K562 (cell line): ENCODE measurements around the gene ASB12. TPM values are rescaled to one million over a fixed set of nuclear protein-coding genes. Genes with fewer than 3 reads are reported as not detected.

Source experiments
- ATAC-seq: fragments of 200-7000 bp; cut with Tn5 transposase; 3 replicates; pipeline ENCODE4 v1.9.1; 2020; ENCODE audit warnings: moderate library complexity
- Bru-seq: library from RNA; stranded (reverse); fragments of 400-500 nt; gene quantifications from one replicate; lab custom pipeline; 2021; lab: Mats Ljungman, UMichigan
- BruChase-seq, 2 experiments: library from RNA; stranded (reverse); fragments of 400-500 nt; gene quantifications; one replicate each; lab custom pipeline; 2021; lab: Mats Ljungman, UMichigan
- BruUV-seq: library from RNA; stranded (reverse); fragments of 400-500 nt; replicated peaks from 2 replicates; lab custom pipeline; 2021; lab: Mats Ljungman, UMichigan
- CTCF ChIA-PET: fragments of 300-600 bp; formaldehyde crosslinking; extraction: SDS; loops from one replicate; lab custom pipeline; 2021; ENCODE audit warnings: low intra/inter-chr PET ratio; lab: Yijun Ruan, JAX
- POLR2A ChIA-PET: fragments of 300-600, 350-650 bp; sonication (Branson Sonifier 250); formaldehyde crosslinking; extraction: SDS; loops from one replicate; lab custom pipeline; 2021; ENCODE audit warnings: antibody characterized with exemption, inconsistent platforms; lab: Yijun Ruan, JAX
- DNase-seq, 4 experiments: peaks; one replicate each; pipeline versions ENCODE4 v3.0.0 to v3.0.0-alpha.2; 2011 to 2018; ENCODE audit warnings: low spot score in 3 of 4, mixed read lengths in 3 of 4; ENCODE audit errors: extremely low read depth in 1 of 4
- FAIRE-seq: peaks from 2 replicates; lab custom pipeline; 2011; peaks lifted over from hg19 to GRCh38; lab: Jason Lieb, UNC
- H2AFZ ChIP-seq: 2 replicates; pipeline ENCODE4 v1.6.0; 2011; ENCODE audit warnings: low read depth, low read length, control low read depth, inconsistent platforms
- H3K27ac ChIP-seq: fragments of 200-600 bp; 3 replicates; pipeline ENCODE4 v1.8.0; 2011; ENCODE audit warnings: low read depth, mild to moderate bottlenecking, control low read depth, inconsistent platforms, low read length, moderate library complexity, mixed read lengths; ENCODE audit errors: extremely low read depth
- H3K27me3 ChIP-seq, 2 experiments: fragments of 300-600 bp in 1 of 2; 2 replicates in 1 of 2; 3 replicates in 1 of 2; pipeline versions ENCODE4 v1.6.0 to v1.8.0; 2011; ENCODE audit warnings: inconsistent platforms in 2 of 2, low read length in 2 of 2, mild to moderate bottlenecking in 1 of 2, mixed read lengths in 1 of 2, moderate library complexity in 1 of 2; ENCODE audit not compliant: control insufficient read depth in 2 of 2, insufficient read depth in 2 of 2
- H3K36me3 ChIP-seq: fragments of 300-600 bp; 3 replicates; pipeline ENCODE4 v1.8.0; 2011; ENCODE audit warnings: mild to moderate bottlenecking, low read length, inconsistent platforms; ENCODE audit not compliant: control insufficient read depth, insufficient read depth
- H3K4me1 ChIP-seq, 2 experiments: fragments of 200-600 bp in 1 of 2; replicated peaks in 1 of 2; 2 replicates in 1 of 2; 3 replicates in 1 of 2; pipeline versions ENCODE4 v1.5.1 to v1.8.0; 2011; ENCODE audit warnings: inconsistent platforms in 2 of 2, low read length in 2 of 2, mild to moderate bottlenecking in 1 of 2, mixed read lengths in 1 of 2, moderate library complexity in 1 of 2; ENCODE audit not compliant: control insufficient read depth in 2 of 2, insufficient read depth in 2 of 2
- H3K4me2 ChIP-seq: 2 replicates; pipeline ENCODE4 v1.6.1; 2011; ENCODE audit warnings: low read length, control low read depth, inconsistent platforms, mixed read lengths; ENCODE audit not compliant: insufficient read depth
- H3K4me3 ChIP-seq: fragments of 200-600 bp; sonication (generic), shearing (Covaris generic); 2 replicates; pipeline ENCODE4 v1.5.1; 2016; ENCODE audit warnings: control low read depth, inconsistent platforms
- H3K79me2 ChIP-seq: fragments of 200-600 bp; 3 replicates; pipeline ENCODE4 v1.8.0; 2011; ENCODE audit warnings: low read length, inconsistent platforms; ENCODE audit not compliant: control insufficient read depth, insufficient read depth
- H3K9ac ChIP-seq, 2 experiments: 2 replicates each; pipeline versions ENCODE4 v1.6.0 to v1.6.1; 2011; ENCODE audit warnings: low read depth in 2 of 2, low read length in 2 of 2, control low read depth in 1 of 2, inconsistent platforms in 1 of 2, mild to moderate bottlenecking in 1 of 2, mixed read lengths in 1 of 2; ENCODE audit not compliant: insufficient read depth in 1 of 2
- H3K9me1 ChIP-seq: one replicate; pipeline ENCODE4 v1.6.0; 2011; ENCODE audit warnings: inconsistent platforms, mild to moderate bottlenecking, low read length, moderate library complexity; ENCODE audit not compliant: control insufficient read depth, insufficient read depth
- H3K9me3 ChIP-seq: replicated peaks from 2 replicates; pipeline ENCODE4 v1.5.1; 2011; ENCODE audit warnings: low read depth, low read length, inconsistent platforms; ENCODE audit not compliant: control insufficient read depth, insufficient read depth
- H4K20me1 ChIP-seq: replicated peaks from 2 replicates; pipeline ENCODE4 v1.6.1; 2011; ENCODE audit warnings: low read length, inconsistent platforms, mixed read lengths; ENCODE audit not compliant: control insufficient read depth, insufficient read depth
- BHLHE40 ChIP-seq: IDR thresholded peaks from 2 replicates; pipeline ENCODE4 v1.6.1; 2011; ENCODE audit warnings: low read length, improper control_type of control experiment
- CCAR2 ChIP-seq: fragments of 200-400 bp; formaldehyde crosslinking; IDR thresholded peaks from 2 replicates; pipeline ENCODE4 v1.6.1; 2017; ENCODE audit warnings: mild to moderate bottlenecking, low read depth, low read length
- CTCF ChIP-seq, 3 experiments: IDR thresholded peaks in 2 of 3; conservative IDR thresholded peaks in 1 of 3; 2 replicates each; pipeline ENCODE4 v1.5.1; 2011 to 2012; ENCODE audit warnings: low read length in 3 of 3, mild to moderate bottlenecking in 3 of 3, control low read depth in 2 of 3, improper control_type of control experiment in 1 of 3, inconsistent platforms in 1 of 3, low read depth in 1 of 3, mixed read lengths in 1 of 3, moderate library complexity in 1 of 3; ENCODE audit not compliant: insufficient read depth in 2 of 3
- HDAC8 ChIP-seq: fragments of 450-650 bp; IDR thresholded peaks from 2 replicates; pipeline ENCODE4 v1.6.1; 2016; ENCODE audit warnings: mild to moderate bottlenecking, missing genetic modification characterization, moderate library complexity, missing compliant biosample characterization
- PRPF4 ChIP-seq: fragments of 200-400 bp; formaldehyde crosslinking; IDR thresholded peaks from one replicate; pipeline ENCODE4 v1.6.1; 2017; ENCODE audit warnings: low read length, low read depth, mild to moderate bottlenecking; ENCODE audit not compliant: insufficient read depth, poor library complexity, severe bottlenecking
- WGBS: fragments of 100-300 bp; shearing (Covaris generic); methylation state at CpG from one replicate; pipeline ENCODE4 v1.1.6; 2016; ENCODE audit warnings: low coverage, mixed read lengths; ENCODE audit not compliant: insufficient coverage; ENCODE audit errors: missing lambda C conversion rate; 5-methylcytosine and 5-hydroxymethylcytosine counted together
- in situ Hi-C: fragments of 300-500 bp; cut with MboI; formaldehyde crosslinking; loops from 4 replicates; pipeline ENCODE4 v1.15.0; 2018; ENCODE audit warnings: inconsistent platforms, mixed read lengths
- intact Hi-C: fragments of 100-400 bp; cut with micrococcal nuclease; formaldehyde crosslinking; loops from 2 replicates; pipeline ENCODE4 v1.14.2; 2022
- long read RNA-seq, 3 experiments: library from polyadenylated mRNA in 2 of 3; library from RNA in 1 of 3; unstranded in 2 of 3; stranded (forward) in 1 of 3; transcript quantifications; one replicate each; pipeline ENCODE4 v2.0.0, GENCODE V29; 2019 to 2022
- polyA minus RNA-seq, 3 experiments: library from RNA; depleted of rRNA, polyadenylated mRNA; stranded (reverse); fragments of >200 nt; gene quantifications; 2 replicates each; pipeline ENCODE4 v1.2.3, GENCODE V29; 2011
- polyA plus RNA-seq, 8 experiments: library from polyadenylated mRNA; depleted of rRNA in 4 of 8; stranded (reverse) in 5 of 8; unstranded in 3 of 8; fragments of >200 nt; fragmentation: Nextera tagmentation in 2 of 8; fragmentation: Illumina TruSeq in 1 of 8; extraction: Ambion mirVana in 2 of 8; extraction: Trizol in 1 of 8; gene quantifications; 2 replicates each; pipeline versions ENCODE4 v1.2.1 to v1.2.3, GENCODE V29; 2011 to 2014; ENCODE audit warnings: inconsistent platforms in 1 of 8, missing spikeins in 1 of 8
- total RNA-seq, 7 experiments: library from RNA; depleted of rRNA in 6 of 7; stranded (reverse); fragments of >200 nt in 6 of 7; fragmentation: Illumina TruSeq in 2 of 7; extraction: Trizol in 2 of 7; gene quantifications; 2 replicates each; pipeline versions ENCODE4 v1.2.1 to v1.2.3, GENCODE V29; 2011 to 2021; ENCODE audit warnings: low replicate concordance in 1 of 7

Gene ASB12
- total RNA-seq (2011; cell fraction: chromatin; rRNA removed; ENCODE audit: low replicate concordance) = 0.39 TPM in 1 of 2 replicates, not detected in the other
- total RNA-seq (2011; cell fraction: nucleolus; rRNA removed) = 0.33 and 0.39 TPM in 2 replicates
- 0.46 TPM in 1 of 2 replicates, not detected in the other for total RNA-seq (2011; cell fraction: nucleoplasm; rRNA removed)
- total RNA-seq (2014; rRNA removed) = not detected in 2 replicates
- total RNA-seq (2014; rRNA removed; fragmentation: Illumina TruSeq; extraction: Trizol) = 0.26 TPM in 1 of 2 replicates, not detected in the other
- 0.14 TPM in 1 of 2 replicates, not detected in the other for total RNA-seq (2015; rRNA removed; fragmentation: Illumina TruSeq; extraction: Trizol)
- 0.18 and 0.33 TPM in 2 replicates for total RNA-seq (2021)
- 0.37 and 0.53 TPM in 2 replicates for polyA plus RNA-seq (2011; rRNA removed)
- polyA plus RNA-seq (2011; cell fraction: cytosol; rRNA removed) = 0.35 and 1.5 TPM in 2 replicates
- 0.48 and 1.0 TPM in 2 replicates for polyA plus RNA-seq (2011; cell fraction: nucleus; rRNA removed)
- polyA plus RNA-seq (2012) = 0.22 and 0.42 TPM in 2 replicates
- 0.21 and 0.24 TPM in 2 replicates for polyA plus RNA-seq (2014; fragmentation: Illumina TruSeq; extraction: Trizol)
- polyA plus RNA-seq (2014; fragmentation: Nextera tagmentation; extraction: Ambion mirVana) = under 1 TPM; 0.53 to 0.70 TPM
- polyA plus RNA-seq (2014; rRNA removed) = 0.12 and 0.20 TPM in 2 replicates
- 0.51 and 0.53 TPM in 2 replicates for polyA minus RNA-seq (2011; rRNA and poly(A)+ RNA removed)
- not detected in 2 replicates for polyA minus RNA-seq (2011; cell fraction: cytosol; rRNA and poly(A)+ RNA removed)
- polyA minus RNA-seq (2011; cell fraction: nucleus; rRNA and poly(A)+ RNA removed) = 0.22 TPM in 1 of 2 replicates, not detected in the other
- Bru-seq, nascent RNA = percentile 21 among the genes with signal in this experiment
- percentile 34 among the genes with signal in this experiment for BruChase-seq, experiment 1, labeled RNA remaining after a 2-hour chase
- BruChase-seq, experiment 2, labeled RNA remaining after a 6-hour chase = percentile 36 among the genes with signal in this experiment
- long read RNA-seq, experiment 1, partial matches to known transcripts = 1 of 2 reads
- long read RNA-seq, experiment 1, other reads (novel, unspliced or antisense) = 1 of 2 reads
- long read RNA-seq, experiment 2 = 0 reads
- long read RNA-seq, experiment 3 = 0 reads

- FAIRE-seq = no peak
- BruUV-seq = no TSS peak
- Histone ChIP-seq H3K4me1 (no peaks in the 10 kb centered on the region), H3K4me2 (no peak within 1 kb of the TSS)
- TF ChIP-seq BHLHE40 (no peak), HDAC8 (tag) (no peak), CTCF (IDR thresholded peaks at IDR 0.05 in 2 of 3, conservative IDR thresholded peaks at IDR 0.05 in 1 of 3; ENCODE audit: insufficient read depth in 2 of 3, low read depth in 1 of 3, low read length in 3 of 3) (0 out of 6 replicates have a peak, but pooled peaks of 1 of the 3 experiments have one; percentile 4), CCAR2 (no peak), PRPF4 (no peak)
- TF ChIP-seq, all 486 proteins: peak for 1
- POLR2A ChIA-PET = no interaction called here
- in situ Hi-C loops = no loop called here
- DNase-seq (peak in 1 of 4 experiments; percentile 8), ATAC-seq (peak; percentile 56; the same call in 1 of the 3 replicates)
- CTCF ChIA-PET = no interaction called here
- Histone ChIP-seq H3K4me3 (no peak within 1 kb of the TSS), H3K27me3 (no peaks in the 10 kb centered on the region), H3K27ac (no peak within 1 kb of the TSS), H2AFZ (no peak within 1 kb of the TSS), H3K79me2 (no peaks in the 10 kb centered on the region), H3K9me3 (no peaks in the 10 kb centered on the region), H3K9ac (no peak within 1 kb of the TSS), H3K9me1 (no peaks in the 10 kb centered on the region), H3K36me3 (no peaks in the 10 kb centered on the region), H4K20me1 (no peaks in the 10 kb centered on the region)
- intact Hi-C loops = no loop called here
- 2% methylated on average over 6 of the region's 17 CpGs for WGBS
Measured at GRCh38 chrX:64230123-64230970, at the start of gene ASB12. ASB12 (minus strand) TSS chrX:64230607; CDS start chrX:64225650, 4,957 bp downstream.
